AG09319 (cell line): ENCODE results near the gene NOM1.

Experiments
- DNase-seq: peaks from one replicate; pipeline ENCODE4 v3.0.0-alpha.2; 2010; ENCODE audit warnings: low read depth; ENCODE audit errors: extremely low read depth
- CTCF ChIP-seq: IDR thresholded peaks from 2 replicates; pipeline ENCODE4 v1.5.1; 2011; ENCODE audit warnings: low read depth, mild to moderate bottlenecking, inconsistent platforms, low read length, moderate library complexity

NOM1 gene

GRCh38 chr7:156988343-156989185 lies 39.1 kb downstream of the NOM1 start:
- TF ChIP-seq CTCF = no peak
- no peak for DNase-seq

GRCh38 chr7:156989766-156990535 lies 40.4 kb downstream of the NOM1 start:
- no peak for TF ChIP-seq CTCF
- DNase-seq = no peak

GRCh38 chr7:156993021-156993924 lies 43.8 kb downstream of the NOM1 start:
- DNase-seq = no peak

GRCh38 chr7:156993925-156994235 lies 44.4 kb downstream of the NOM1 start:
- DNase-seq = no peak
- TF ChIP-seq CTCF = no peak

More at GRCh38 chr7:156993021-156993924, 43.8 kb downstream of the NOM1 start:
- no peak for TF ChIP-seq CTCF

GRCh38 chr7:156994417-156994816 lies 44.9 kb downstream of the NOM1 start:
- no peak for DNase-seq
- TF ChIP-seq CTCF = no peak

- DNase-seq = no peak
- TF ChIP-seq CTCF = no peak
Measured at GRCh38 chr7:156998988-156999957, 49.8 kb downstream of the NOM1 start.
